Measurements from ENCODE around the gene COA3. TPM values are rescaled to one million over a fixed set of nuclear protein-coding genes. Genes with fewer than 3 reads are reported as not detected.

The COA3 gene
- polyA plus RNA-seq, 2 of the 4 experiments (the other 2 are of a cell fraction) = 126 to 131 TPM

DNA sequence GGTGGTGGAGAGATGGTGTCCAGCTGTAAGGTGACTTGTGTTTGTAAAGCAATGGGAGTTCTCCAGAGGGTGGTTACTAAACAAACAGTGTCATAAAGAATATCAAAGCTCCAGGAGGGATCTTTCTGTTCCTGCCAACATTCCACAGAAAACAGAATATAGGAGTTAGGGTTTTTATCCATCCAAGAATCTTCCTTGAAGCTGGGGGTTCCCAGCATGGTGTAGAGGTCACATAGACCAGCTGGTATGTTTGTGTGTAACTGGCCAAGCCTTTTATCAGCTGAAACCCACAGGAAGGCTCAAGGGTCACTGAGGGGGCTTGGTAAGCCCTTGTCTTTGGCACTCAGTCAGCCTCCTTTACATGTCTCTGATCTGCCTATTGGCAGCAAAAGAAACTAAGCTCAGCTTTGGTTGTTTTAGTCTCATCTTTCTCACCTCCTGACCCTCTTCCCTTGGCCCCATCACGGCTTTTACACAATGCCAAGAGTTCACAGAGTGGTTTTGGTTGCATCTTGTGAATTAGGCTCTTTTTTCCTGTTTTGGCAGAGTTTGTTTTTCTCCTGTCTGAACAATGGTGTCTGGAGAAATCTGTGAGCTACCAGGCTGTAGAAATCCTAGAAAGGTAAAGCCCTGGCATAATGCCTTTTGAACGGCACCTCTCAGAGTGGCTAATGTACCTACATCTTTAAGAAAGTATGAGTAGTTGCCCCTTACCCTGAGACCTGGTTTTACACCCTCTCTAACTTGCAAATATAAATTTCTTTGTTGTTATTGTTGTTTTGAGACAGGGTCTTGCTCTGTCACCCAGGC, 4.8 kb upstream of the COA3 start:
- WGBS (ENCODE audit: missing lambda C conversion rate) = 33% methylated on average over 2 of the region's 2 CpGs

DNA sequence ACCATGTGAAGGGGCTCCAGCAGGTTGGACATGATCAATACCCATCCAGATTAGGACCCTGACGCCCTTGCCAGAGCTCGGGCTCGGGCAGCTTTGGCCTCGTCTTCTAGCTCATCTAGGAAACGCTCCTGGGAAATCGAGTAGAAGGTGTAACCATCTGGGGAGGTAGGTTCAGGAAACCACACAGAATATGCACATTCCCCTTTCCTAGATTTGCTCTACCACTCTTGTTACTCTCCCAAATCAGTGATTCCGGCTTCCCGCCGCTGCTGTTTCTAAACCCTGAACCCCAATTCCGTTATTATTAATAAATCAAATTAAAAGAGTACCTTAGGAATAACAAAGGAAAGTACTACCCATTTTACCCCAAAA, 507 bp downstream of the COA3 start:
- FAIRE-seq (no peak), ATAC-seq (no peak), DNase-seq (ENCODE audit: low read depth in 1 of 2, low spot score in 1 of 2) (no peak)
- POLR2A ChIA-PET = interaction anchor here (0.6 to 1.9 kb wide), 8 partner anchors 15 to 200 kb away, joined by 3 to 10 read pairs (median 3); partner anchors contain the start of genes BECN1, RETREG3, RPL27 and TUBG1
- H3K4me2 ChIP-seq = peak overlapping the region; percentile 96
- H3K4me3 ChIP-seq = peak overlapping the region; percentile 72
- H3K9me3 ChIP-seq = no peaks in the 10 kb centered on the region
- 13% methylated on average over 10 of the region's 10 CpGs for WGBS (ENCODE audit: missing lambda C conversion rate)
- CTCF ChIA-PET = interaction anchor here (0.5 to 24.6 kb wide), 8 partner anchors 11 to 1003 kb away, joined by 3 to 336 read pairs (median 4); partner anchors contain the start of gene BECN1
- peaks cover 31% of the 10 kb centered on the region for H3K4me1 ChIP-seq
- TF ChIP-seq NFE2L2 (conservative IDR thresholded peaks at IDR 0.05; ENCODE audit: low read length) = no peak
- H3K27ac ChIP-seq = peak overlapping the region; percentile 83 to 92

More for the DNA sequence above, 4.8 kb upstream of the COA3 start:
- ATAC-seq (peak; percentile 3 to 10; a peak in 3 of 6 replicates), FAIRE-seq (no peak), DNase-seq (ENCODE audit: low read depth in 1 of 2, low spot score in 1 of 2) (peak in 1 of 2 experiments; percentile 66)
- H3K4me2 ChIP-seq = peak overlapping the region; percentile 52
- H3K4me1 ChIP-seq = peaks cover 39% of the 10 kb centered on the region
- no peak overlapping the region for H3K4me3 ChIP-seq
- TF ChIP-seq EP300 (IDR thresholded peaks at IDR 0.05) (peak in 1 of 2 experiments; percentile 63; a peak in 1 of 5 replicates), JUN (IDR thresholded peaks at IDR 0.05) (peak in 1 of 2 experiments; percentile 73; a peak in 2 of 5 replicates), GATA3 (IDR thresholded peaks at IDR 0.05; ENCODE audit: borderline replicate concordance) (peak; percentile 52), POLR2AphosphoS2 (conservative IDR thresholded peaks at IDR 0.05; ENCODE audit: low read length) (no peak)
- no peaks in the 10 kb centered on the region for H3K9me3 ChIP-seq
- H3K27ac ChIP-seq = peak overlapping the region; percentile 55 to 70; a peak in 5 of 6 replicates
- CTCF ChIA-PET = interaction anchor here (1.0 to 24.6 kb wide), 9 partner anchors 8 to 134 kb away, joined by 3 to 336 read pairs (median 6); partner anchors contain the start of genes BECN1, RAMP2 and VPS25
- POLR2A ChIA-PET = interaction anchor here (0.5 to 2.5 kb wide), 2 partner anchors 21 to 36 kb away, joined by 4 to 14 read pairs; partner anchors contain the start of gene BECN1

GRCh38 chr17:42797067-42798007, 1.2 kb downstream of the COA3 start:
- FAIRE-seq (no peak), DNase-seq (ENCODE audit: low read depth in 1 of 2, low spot score in 1 of 2) (no peak), ATAC-seq (no peak)
- H3K4me1 ChIP-seq = peaks cover 25% of the 10 kb centered on the region
- H3K4me2 ChIP-seq = peak overlapping the region; percentile 96
- peak overlapping the region; percentile 83 to 92 for H3K27ac ChIP-seq
- TF ChIP-seq RFX5 (IDR thresholded peaks at IDR 0.05) = no peak
- no peak for TF ChIP-seq EHF (CRISPR knock-in tag; IDR thresholded peaks at IDR 0.05)
- no peak for TF ChIP-seq ZC3H11A (IDR thresholded peaks at IDR 0.05)
- no peak for TF ChIP-seq FOXS1 (CRISPR knock-in tag; IDR thresholded peaks at IDR 0.05)
- no peak for TF ChIP-seq HOXA7 (CRISPR knock-in tag; IDR thresholded peaks at IDR 0.05)
- no peak for TF ChIP-seq POLR2AphosphoS2 (conservative IDR thresholded peaks at IDR 0.05; ENCODE audit: low read length)
- TF ChIP-seq POLR2A (IDR thresholded peaks at IDR 0.05; ENCODE audit: low read length) = no peak
- TF ChIP-seq ZNF302 (CRISPR knock-in tag; IDR thresholded peaks at IDR 0.05) = no peak
- no peak for TF ChIP-seq KDM5A (IDR thresholded peaks at IDR 0.05)
- TF ChIP-seq EHMT2 (IDR thresholded peaks at IDR 0.05; ENCODE audit: low read depth) = no peak
- TF ChIP-seq FOSB (CRISPR knock-in tag; IDR thresholded peaks at IDR 0.05) = no peak
- TF ChIP-seq SREBF2 (IDR thresholded peaks at IDR 0.05) = no peak
- TF ChIP-seq, protein P1, sequence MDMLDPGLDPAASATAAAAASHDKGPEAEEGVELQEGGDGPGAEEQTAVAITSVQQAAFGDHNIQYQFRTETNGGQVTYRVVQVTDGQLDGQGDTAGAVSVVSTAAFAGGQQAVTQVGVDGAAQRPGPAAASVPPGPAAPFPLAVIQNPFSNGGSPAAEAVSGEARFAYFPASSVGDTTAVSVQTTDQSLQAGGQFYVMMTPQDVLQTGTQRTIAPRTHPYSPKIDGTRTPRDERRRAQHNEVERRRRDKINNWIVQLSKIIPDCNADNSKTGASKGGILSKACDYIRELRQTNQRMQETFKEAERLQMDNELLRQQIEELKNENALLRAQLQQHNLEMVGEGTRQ (IDR thresholded peaks at IDR 0.05) = no peak
- TF ChIP-seq PHF8 (IDR thresholded peaks at IDR 0.05; ENCODE audit: borderline replicate concordance, low read depth) = no peak
- no peak for TF ChIP-seq RARB (CRISPR knock-in tag; IDR thresholded peaks at IDR 0.05)
- TF ChIP-seq MAX (IDR thresholded peaks at IDR 0.05) = no peak
- TF ChIP-seq CBX8 (IDR thresholded peaks at IDR 0.05) = no peak
- TF ChIP-seq ZFP36 (IDR thresholded peaks at IDR 0.05; ENCODE audit: borderline replicate concordance, partially characterized antibody) = no peak
- WGBS (ENCODE audit: missing lambda C conversion rate) = 79% methylated on average over 10 of the region's 10 CpGs
- ChIA-PET CTCF (interaction anchor here (0.6 to 24.6 kb wide), 8 partner anchors 12 to 219 kb away, joined by 3 to 336 read pairs (median 4); partner anchors contain the start of genes BECN1 and PSME3), POLR2A (interaction anchor here (0.6 to 1.9 kb wide), 5 partner anchors 14 to 249 kb away, joined by 3 to 10 read pairs (median 3); partner anchors contain the start of genes RPL27 and VPS25)
- H3K9me3 ChIP-seq = no peaks in the 10 kb centered on the region
- peak overlapping the region; percentile 72 for H3K4me3 ChIP-seq
